Mammary epithelial cell (primary cell): Measurements from ENCODE around the gene KCNG1.

Experiments
- EZH2 ChIP-seq: IDR thresholded peaks from 2 replicates; pipeline ENCODE4 v1.6.1; 2012; ENCODE audit warnings: low read length, inconsistent platforms, borderline replicate concordance
- TF ChIP-seq, protein P1 (sequence below), 2 donors: IDR thresholded peaks in 1 of 2; conservative IDR thresholded peaks in 1 of 2; 2 replicates each; pipeline ENCODE4 v1.5.1; 2011 to 2012; ENCODE audit warnings: inconsistent platforms in 2 of 2, low read length in 2 of 2, mild to moderate bottlenecking in 2 of 2, control low read depth in 1 of 2, low read depth in 1 of 2; ENCODE audit not compliant: insufficient read depth in 1 of 2; ENCODE audit errors: extremely low read depth in 1 of 2

DNA sequence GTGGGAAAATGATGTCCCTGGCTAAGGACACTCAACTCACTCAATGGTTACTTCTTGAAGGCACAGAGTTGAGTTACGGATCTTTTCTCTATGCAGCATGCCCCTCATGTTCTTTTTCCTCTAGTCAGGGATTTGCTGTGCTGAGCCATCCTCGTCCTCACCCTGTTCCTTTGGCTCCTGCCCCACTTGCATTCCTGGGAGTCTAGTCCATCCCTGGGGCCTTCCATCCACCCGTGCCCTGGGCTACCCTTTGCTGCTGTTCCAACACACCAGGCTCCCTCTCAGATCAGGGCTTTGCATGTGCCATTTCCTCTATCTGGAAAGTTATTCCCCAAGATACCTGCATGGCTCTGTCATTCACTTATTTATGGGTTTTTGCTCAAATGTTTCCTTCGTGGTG is 13.3 kb upstream of the KCNG1 start:
- TF ChIP-seq, protein P1, sequence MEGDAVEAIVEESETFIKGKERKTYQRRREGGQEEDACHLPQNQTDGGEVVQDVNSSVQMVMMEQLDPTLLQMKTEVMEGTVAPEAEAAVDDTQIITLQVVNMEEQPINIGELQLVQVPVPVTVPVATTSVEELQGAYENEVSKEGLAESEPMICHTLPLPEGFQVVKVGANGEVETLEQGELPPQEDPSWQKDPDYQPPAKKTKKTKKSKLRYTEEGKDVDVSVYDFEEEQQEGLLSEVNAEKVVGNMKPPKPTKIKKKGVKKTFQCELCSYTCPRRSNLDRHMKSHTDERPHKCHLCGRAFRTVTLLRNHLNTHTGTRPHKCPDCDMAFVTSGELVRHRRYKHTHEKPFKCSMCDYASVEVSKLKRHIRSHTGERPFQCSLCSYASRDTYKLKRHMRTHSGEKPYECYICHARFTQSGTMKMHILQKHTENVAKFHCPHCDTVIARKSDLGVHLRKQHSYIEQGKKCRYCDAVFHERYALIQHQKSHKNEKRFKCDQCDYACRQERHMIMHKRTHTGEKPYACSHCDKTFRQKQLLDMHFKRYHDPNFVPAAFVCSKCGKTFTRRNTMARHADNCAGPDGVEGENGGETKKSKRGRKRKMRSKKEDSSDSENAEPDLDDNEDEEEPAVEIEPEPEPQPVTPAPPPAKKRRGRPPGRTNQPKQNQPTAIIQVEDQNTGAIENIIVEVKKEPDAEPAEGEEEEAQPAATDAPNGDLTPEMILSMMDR (conservative IDR thresholded peaks at IDR 0.05 in 1 of 2, IDR thresholded peaks at IDR 0.05 in 1 of 2; ENCODE audit: extremely low read depth in 1 of 2, insufficient read depth in 1 of 2, low read depth in 1 of 2, low read length in 2 of 2), result no peak
- TF ChIP-seq EZH2, result no peak
